Neuron (in vitro differentiated cells): ENCODE data around the gene TNS4.

Source experiments
- H2AFZ ChIP-seq: one replicate; pipeline ENCODE4 v1.6.1; 2013; ENCODE audit warnings: low read depth, mild to moderate bottlenecking, inconsistent platforms, low read length, moderate library complexity
- H3K27me3 ChIP-seq: one replicate; pipeline ENCODE4 v1.6.1; 2013; ENCODE audit warnings: low read length; ENCODE audit not compliant: insufficient read depth
- H3K36me3 ChIP-seq: one replicate; pipeline ENCODE4 v1.6.1; 2013; ENCODE audit warnings: low read length; ENCODE audit not compliant: insufficient read depth
- H3K4me1 ChIP-seq: one replicate; pipeline ENCODE4 v1.6.1; 2013; ENCODE audit warnings: low read length; ENCODE audit not compliant: insufficient read depth
- H3K4me3 ChIP-seq: 2 replicates; pipeline ENCODE4 v1.5.1; 2013; ENCODE audit warnings: mild to moderate bottlenecking, low read length, moderate library complexity
- H3K9me3 ChIP-seq: one replicate; pipeline ENCODE4 v1.6.1; 2013; ENCODE audit warnings: low read length

TNS4 gene

DNA sequence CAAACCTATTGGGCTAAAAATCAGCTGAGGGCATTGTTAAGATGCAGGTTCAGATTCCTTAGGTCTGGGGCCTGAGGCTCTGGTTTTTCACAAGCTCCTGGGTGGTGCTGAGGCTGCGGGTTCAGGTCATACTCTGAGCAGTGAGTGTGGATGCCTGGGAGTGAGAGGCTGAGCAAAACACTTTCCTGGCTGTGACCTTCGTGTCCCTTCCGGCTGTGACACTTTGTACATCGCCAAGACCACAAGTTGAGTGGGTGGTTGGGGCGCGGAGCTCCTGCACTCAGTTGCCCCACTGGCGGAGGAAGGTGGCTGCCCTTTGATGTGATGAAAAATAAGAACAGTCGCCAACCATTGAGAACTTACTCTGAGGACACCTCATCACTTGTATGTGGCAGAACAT lies 39.0 kb upstream of the TNS4 start:
- H3K9me3 ChIP-seq: no peaks in the 10 kb centered on the region
- peaks cover 22% of the 10 kb centered on the region for H3K4me1 ChIP-seq
- no peaks in the 10 kb centered on the region for H3K36me3 ChIP-seq
- H2AFZ ChIP-seq: no peak overlapping the region
- no peak overlapping the region for H3K4me3 ChIP-seq
- H3K27me3 ChIP-seq: peaks cover 3% of the 10 kb centered on the region

DNA sequence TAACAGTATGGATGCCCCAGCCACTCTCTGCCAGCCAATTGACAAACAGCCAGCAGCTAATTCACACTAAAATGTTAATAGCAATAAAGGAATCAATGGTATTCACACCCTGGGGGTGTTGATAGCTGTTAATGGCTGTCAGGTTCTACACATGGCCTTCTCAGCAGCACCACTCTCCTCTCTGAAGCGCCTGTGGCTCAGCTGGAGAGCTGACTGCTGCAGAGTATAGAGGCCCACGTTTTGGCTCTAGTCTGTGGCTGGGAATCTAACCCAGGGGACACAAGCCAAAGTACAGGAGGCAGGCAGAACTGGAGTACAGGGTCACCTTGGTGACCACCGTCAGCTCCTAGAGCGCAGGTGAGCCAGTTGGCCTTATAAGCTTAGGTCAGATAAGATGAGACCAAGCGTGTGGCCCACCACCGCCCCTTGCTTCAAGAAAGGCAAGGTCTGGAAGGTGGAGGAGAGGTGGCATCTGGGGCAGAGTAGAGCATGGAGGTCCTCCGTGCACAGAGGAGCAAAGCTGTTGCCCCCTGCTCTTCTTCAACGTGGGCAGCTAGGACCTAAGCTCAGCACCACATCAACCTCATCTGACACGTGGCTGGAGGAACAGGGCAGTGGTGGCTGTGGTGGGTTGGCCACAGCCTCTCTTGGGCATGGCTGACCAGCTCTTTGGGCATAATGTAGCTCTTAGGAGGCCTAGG lies 38.4 kb upstream of the TNS4 start:
- Histone ChIP-seq H3K36me3 (no peaks in the 10 kb centered on the region), H3K9me3 (no peaks in the 10 kb centered on the region), H3K4me1 (peaks cover 22% of the 10 kb centered on the region), H3K4me3 (no peak overlapping the region), H3K27me3 (peaks cover 3% of the 10 kb centered on the region), H2AFZ (no peak overlapping the region)

DNA sequence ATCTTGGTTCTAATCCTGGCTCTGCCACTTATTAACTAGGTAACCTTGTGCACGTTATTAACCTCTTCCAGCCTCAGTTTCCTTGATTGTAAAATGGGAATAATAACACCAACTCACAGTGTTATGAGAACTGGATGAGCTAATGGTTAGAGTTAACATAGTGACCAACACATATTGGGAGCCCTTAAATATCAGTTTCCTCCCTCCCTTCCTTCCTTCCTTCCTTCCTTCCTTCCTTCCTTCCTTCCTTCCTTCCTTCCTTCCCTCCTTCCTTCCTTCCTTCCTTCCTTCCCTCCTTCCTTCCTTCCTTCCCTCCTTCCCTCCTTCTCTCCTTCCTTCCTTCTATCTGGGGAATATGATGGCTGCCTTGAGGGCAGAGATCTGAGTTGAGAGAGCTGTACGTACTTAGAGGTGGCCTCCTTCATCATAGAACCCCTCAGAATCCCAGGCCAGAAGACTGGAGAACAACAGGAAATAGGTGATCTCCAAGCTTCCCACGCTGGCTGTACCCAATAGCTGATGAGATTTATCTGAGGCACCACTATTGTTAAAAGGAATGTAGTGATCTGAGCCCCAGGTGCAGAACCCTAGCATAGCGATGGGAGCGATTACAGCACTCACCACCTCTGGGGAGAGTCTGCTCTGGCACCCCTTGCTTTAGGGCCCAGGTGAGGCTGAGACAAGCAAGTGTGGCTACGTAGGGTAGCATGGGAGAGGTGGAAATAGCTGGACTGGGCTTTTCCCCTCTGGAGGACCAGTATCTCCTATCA lies 37.7 kb upstream of the TNS4 start:
- Histone ChIP-seq H3K4me1 (peaks cover 22% of the 10 kb centered on the region), H3K4me3 (no peak overlapping the region), H3K9me3 (no peaks in the 10 kb centered on the region), H3K27me3 (peaks cover 3% of the 10 kb centered on the region), H2AFZ (no peak overlapping the region), H3K36me3 (no peaks in the 10 kb centered on the region)

DNA sequence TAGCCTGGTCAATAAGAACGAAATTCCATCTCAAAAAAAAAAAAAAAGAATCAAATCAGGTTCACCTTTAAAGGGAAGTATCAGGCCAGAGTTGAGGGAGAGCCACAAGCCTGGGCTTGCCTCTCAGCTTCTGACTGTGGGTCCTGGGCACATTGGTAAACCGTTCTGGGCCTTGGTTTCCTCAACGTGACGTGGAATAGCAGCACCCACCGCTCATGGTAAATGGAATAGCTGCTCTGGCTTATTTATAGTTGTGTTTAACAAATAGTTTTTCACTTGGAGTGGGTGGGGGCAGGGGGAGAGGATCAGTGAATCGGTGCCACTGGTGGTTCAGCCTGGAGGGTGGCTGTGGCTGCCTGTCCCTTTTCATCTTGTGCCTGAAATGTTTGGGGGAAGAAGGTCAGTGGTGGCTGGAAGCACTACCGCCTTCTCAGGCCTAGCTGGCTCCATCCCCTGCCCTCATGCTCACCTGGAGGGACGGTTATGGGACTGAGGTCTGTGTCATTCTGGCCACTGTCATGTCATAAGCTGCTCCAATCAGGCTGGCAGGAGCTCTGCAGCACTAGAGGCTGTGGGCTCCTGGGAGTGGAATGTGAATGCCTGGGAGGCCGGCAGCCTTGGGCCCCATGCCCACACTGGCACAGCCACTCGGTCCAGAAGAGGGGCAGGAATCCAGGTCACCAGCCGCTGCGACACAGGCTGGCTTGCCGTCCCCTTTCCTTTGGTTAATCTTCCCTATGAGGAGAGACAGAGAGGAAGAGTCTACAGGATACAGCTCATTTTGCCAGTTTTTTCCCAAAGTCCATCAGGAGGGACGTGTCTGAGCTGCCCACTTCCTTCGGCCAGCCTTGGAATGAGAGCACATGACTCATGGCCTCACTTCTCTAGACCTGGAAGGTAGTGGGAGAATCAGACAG lies 36.9 kb upstream of the TNS4 start:
- Histone ChIP-seq H3K9me3 (no peaks in the 10 kb centered on the region), H3K4me3 (no peak overlapping the region), H2AFZ (no peak overlapping the region), H3K4me1 (peaks cover 18% of the 10 kb centered on the region), H3K36me3 (no peaks in the 10 kb centered on the region), H3K27me3 (peaks cover 3% of the 10 kb centered on the region)

DNA sequence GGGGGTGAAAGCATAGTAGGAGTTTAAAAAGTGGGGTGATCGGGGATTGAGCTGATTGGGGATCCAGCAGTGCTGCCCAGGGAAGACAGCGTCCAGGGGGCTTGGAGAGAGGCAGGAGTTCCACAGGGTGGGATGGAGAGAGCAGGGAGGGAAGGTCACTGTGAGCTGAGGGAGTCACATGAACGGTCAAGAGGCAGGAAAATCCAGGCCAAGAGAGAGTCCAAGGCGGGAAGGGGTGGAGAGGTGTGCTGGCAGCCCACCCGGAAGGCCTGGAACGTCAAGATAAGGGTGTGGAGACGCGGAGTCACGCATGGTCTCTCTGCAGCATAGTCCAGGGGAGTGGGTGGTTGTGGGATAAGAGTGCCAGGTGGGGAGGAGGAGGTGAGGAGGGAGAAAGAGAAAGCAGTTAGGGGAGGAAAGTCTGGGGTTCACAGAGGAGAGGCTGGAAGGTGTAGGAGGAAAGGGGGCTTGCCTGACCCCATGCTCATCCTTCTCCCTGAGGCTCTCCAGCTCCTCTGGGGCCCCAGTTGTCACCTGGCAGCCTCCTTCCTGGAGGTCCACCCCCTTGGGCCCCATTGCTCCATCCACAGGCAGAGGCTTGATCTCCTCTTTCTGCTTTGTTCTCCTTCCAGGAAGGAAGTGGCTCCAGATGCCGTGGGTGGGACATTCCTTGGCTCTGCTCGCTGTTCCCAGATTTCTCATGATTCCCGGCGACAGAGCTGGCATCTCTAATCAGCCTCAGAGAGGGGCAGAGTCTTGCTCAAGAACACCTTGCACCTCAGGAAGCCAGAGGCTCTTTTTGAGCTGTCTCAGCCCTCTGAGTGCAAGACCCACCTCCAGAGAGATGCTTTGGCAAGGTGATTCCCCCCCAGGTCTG lies 35.1 kb upstream of the TNS4 start:
- H3K4me3 ChIP-seq: no peak overlapping the region
- peaks cover under 1% of the 10 kb centered on the region for H3K4me1 ChIP-seq

DNA sequence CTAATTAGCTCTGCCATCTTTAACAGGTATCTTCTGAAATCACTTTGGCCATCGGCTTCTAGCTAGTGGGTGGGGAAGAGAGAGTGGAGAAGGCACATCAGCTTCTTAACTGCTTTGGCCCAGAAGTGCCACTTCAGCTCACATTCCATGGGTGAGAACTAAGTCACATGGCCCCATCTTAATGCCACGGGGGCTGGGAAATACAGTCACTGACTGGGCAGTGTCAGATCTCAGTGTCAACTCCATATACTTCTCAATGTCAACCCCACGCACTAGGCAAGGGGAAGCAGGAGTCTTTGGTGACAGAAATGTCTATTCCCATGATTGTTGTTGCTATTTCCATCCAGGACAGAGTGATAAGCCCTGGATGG lies 34.5 kb upstream of the TNS4 start:
- Histone ChIP-seq H3K4me1 (no peaks in the 10 kb centered on the region), H2AFZ (no peak overlapping the region), H3K36me3 (no peaks in the 10 kb centered on the region), H3K9me3 (no peaks in the 10 kb centered on the region), H3K27me3 (peaks cover 3% of the 10 kb centered on the region), H3K4me3 (no peak overlapping the region)

More for the DNA sequence above, 35.1 kb upstream of the TNS4 start:
- no peaks in the 10 kb centered on the region for H3K9me3 ChIP-seq
- H2AFZ ChIP-seq: no peak overlapping the region
- H3K36me3 ChIP-seq: no peaks in the 10 kb centered on the region
- peaks cover 3% of the 10 kb centered on the region for H3K27me3 ChIP-seq

DNA sequence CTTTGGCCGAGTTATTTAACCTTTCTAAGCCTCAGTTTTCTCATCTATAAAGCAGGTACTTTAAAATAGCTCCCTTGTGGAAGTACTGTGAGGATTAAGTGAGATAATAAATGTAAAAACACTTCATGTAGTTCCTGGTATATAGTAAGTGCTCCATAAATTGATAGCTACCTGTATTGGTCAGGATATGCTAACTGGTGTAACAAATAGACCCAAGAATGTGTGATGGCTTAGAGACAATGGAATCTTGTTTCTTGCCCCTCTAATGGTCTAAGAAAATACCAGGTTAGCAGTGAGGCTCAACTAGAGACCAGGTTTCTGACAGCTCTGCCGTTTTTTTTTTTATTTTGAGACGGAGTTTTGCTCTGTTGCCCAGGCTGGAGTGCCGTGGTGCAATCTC lies 34.0 kb upstream of the TNS4 start:
- H2AFZ ChIP-seq: no peak overlapping the region
- no peaks in the 10 kb centered on the region for H3K36me3 ChIP-seq
- no peak overlapping the region for H3K4me3 ChIP-seq
- peaks cover 3% of the 10 kb centered on the region for H3K27me3 ChIP-seq
- H3K4me1 ChIP-seq: no peaks in the 10 kb centered on the region
- no peaks in the 10 kb centered on the region for H3K9me3 ChIP-seq

DNA sequence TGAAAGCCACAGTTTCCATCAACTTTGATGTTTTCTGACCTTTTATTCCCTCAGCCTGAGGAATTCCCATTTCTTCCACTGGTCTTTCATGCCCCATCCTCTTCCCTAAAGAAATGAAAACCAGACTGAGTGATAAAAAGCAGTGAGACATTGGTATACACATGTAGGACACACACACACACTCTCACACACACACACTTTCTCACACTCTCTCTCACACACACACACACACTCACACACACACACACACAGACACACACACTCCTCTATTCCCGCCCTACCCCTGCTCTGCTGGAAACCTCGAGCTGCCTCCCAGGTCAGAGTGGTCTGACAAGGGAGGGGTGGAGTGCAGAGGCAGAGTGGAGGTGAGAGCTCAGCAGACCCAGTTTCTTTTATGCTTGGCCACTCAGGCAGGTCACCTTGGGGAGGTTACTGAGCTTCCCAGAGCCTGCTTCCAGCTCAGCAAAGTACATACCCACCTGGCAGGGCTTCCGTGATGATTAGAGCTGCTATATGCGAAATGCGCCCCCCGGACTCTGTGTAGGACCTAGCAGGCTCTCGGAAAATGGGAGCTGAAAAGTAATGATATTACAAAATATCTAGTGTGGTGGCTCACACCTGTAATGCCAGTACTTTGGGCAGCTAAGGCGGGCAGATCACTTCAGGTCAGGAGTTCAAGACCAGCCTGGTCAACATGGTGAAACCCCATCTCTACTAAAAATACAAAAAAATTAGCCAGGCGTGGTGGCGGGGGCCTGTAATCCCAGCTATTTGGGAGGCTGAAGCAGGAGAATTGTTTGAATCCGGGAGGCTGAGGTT lies 33.2 kb upstream of the TNS4 start:
- H3K9me3 ChIP-seq: no peaks in the 10 kb centered on the region
- H3K27me3 ChIP-seq: peaks cover 3% of the 10 kb centered on the region
- H3K4me3 ChIP-seq: no peak overlapping the region
- no peaks in the 10 kb centered on the region for H3K4me1 ChIP-seq
- H3K36me3 ChIP-seq: no peaks in the 10 kb centered on the region
- H2AFZ ChIP-seq: no peak overlapping the region

DNA sequence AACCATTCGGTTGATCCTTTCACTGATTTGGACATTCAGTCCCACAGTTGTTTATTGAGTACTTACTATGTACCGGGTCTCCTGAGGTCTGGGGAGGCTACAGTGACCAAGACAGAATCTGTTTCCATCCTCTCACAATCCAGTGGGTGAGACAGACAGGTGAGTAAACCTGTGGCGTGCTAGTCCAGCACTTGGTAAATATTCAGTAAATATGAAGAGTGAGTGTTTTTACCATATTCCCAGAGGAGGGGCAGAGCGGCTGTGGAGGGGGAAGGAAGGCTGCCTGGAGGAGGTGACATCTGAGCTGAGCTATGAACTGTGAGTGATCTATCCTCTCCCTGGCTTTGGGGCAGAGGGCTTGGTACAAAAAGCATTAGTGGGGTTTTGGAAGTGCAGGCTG lies 32.5 kb upstream of the TNS4 start:
- Histone ChIP-seq H2AFZ (no peak overlapping the region), H3K36me3 (no peaks in the 10 kb centered on the region), H3K4me1 (no peaks in the 10 kb centered on the region), H3K4me3 (no peak overlapping the region), H3K9me3 (no peaks in the 10 kb centered on the region), H3K27me3 (peaks cover 3% of the 10 kb centered on the region)

DNA sequence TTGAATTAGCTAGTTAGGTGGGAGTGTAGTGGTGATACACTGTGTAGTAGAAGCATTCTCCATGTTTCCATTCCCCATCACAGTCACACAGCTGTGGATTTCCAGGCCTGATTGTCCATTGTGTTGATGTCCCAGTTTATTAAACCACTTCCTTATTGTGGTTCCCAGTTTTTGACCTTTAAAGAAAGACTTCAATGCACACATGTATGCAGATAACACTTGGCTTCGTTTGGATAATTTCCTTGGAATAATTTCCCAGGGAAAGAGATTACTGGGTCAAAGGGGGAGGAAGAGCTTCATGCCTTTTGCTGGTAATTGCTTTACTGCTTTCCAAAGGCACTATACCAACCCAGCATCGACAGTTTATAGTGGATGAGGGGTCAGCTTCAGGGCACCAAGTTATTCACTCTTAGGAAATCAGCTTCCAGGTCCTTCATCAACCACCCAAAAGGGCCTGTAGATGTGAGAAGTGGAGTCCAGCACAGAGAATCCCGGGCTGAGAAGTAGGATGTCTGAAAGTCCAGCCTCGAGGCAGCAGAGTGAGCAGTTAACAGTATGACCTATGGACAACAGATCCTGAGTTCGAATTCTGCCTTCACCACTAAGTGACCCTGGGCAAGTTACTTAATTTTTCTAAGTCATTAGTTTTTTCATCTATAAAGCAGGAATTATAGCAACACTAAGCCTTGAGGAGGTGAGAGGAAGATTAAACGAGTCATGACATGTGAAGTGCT lies 31.3 kb upstream of the TNS4 start:
- no peaks in the 10 kb centered on the region for H3K4me1 ChIP-seq
- no peak overlapping the region for H2AFZ ChIP-seq
- H3K9me3 ChIP-seq: no peaks in the 10 kb centered on the region
- no peaks in the 10 kb centered on the region for H3K36me3 ChIP-seq
- peaks cover 3% of the 10 kb centered on the region for H3K27me3 ChIP-seq
- H3K4me3 ChIP-seq: no peak overlapping the region

DNA sequence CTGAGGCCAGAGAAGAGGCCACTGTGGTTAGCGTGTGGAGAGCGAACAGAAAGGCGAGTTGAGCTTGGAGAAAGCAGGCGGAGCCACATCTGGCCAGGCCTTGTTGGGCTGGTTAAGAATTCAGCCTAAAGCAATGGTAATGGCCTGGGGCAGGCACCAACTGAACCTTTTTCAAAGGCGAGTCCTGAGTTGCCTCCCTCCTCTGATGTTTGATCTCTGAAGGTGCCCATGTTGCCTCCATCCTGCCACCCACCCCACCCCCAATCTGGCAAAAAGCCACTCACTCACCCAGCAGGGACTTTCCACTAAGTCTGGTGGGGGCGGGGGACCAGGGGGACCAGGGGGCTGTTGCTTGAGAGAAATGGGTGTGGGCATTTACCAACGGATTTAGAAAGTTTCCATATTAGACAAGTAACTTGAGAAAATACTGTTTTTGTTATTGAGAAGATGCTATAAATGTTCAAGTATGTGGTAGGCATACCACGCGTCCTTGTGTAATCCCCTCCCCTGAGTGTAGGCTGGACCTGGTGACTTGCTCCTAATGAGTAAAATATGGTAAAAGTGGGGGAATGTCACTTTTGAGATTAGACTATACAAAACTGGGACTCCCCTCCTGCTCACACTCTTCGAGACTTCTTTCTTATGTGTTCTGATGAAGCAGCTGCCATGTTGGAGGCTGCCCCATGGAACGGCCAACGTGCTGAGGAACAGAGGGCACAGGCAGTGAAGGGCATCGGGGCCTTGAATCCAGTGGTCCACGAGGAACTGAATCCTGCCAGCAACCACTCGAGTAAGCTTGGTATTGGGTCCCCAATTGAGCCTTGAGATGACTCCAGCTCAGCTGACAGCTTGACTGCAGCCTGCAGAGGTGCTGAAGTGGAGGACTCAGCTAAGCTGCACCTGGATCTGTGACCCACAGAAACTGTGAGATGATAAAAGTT lies 29.9 kb upstream of the TNS4 start:
- H3K27me3 ChIP-seq: no peaks in the 10 kb centered on the region
- no peak overlapping the region for H3K4me3 ChIP-seq
- H3K4me1 ChIP-seq: peaks cover 1% of the 10 kb centered on the region
- H3K36me3 ChIP-seq: no peaks in the 10 kb centered on the region
- peaks cover 2% of the 10 kb centered on the region for H3K9me3 ChIP-seq
- no peak overlapping the region for H2AFZ ChIP-seq
